Right renal cortex interstitium (tissue), 3 donors: ENCODE measurements around the gene NOCT. TPM values are rescaled to one million over a fixed set of nuclear protein-coding genes. Genes with fewer than 3 reads are reported as not detected.
"Not testable (repeated sequence)": the region's sequence is repeated elsewhere in the genome, so short reads cannot be mapped to it uniquely, and the experiment has no call there.

Experiments
- DNase-seq, 3 donors: peaks; one replicate each; pipeline ENCODE4 v3.0.0-alpha.2; 2013; ENCODE audit warnings: low read depth in 3 of 3, low spot score in 2 of 3
- polyA plus RNA-seq, 3 donors: library from polyadenylated mRNA; unstranded; fragments of 120-200 nt; gene quantifications; one replicate each; pipeline ENCODE4 v1.2.1, GENCODE V29; 2013; ENCODE audit not compliant: insufficient read length in 3 of 3

NOCT gene
- polyA plus RNA-seq, 3 donors, result 6.2 to 8.5 (median 6.6) TPM

- DNase-seq, result no peak
Measured at GRCh38 chr4:139042981-139043460, 27.4 kb downstream of the NOCT start.

GRCh38 chr4:139044291-139044690 lies 28.7 kb downstream of the NOCT start:
- DNase-seq, result no peak

GRCh38 chr4:139048026-139048425 lies 32.4 kb downstream of the NOCT start:
- DNase-seq, result no peak

GRCh38 chr4:139050446-139050845 lies 34.9 kb downstream of the NOCT start:
- no peak for DNase-seq

- no peak for DNase-seq
Measured at GRCh38 chr4:139053909-139054308, 38.3 kb downstream of the NOCT start.

GRCh38 chr4:139054791-139055505 lies 39.4 kb downstream of the NOCT start:
- no peak for DNase-seq

GRCh38 chr4:139059026-139059425 lies 43.4 kb downstream of the NOCT start:
- not testable (repeated sequence) for DNase-seq

GRCh38 chr4:139060591-139060990 lies 45.0 kb downstream of the NOCT start:
- DNase-seq, result no peak

- DNase-seq, result no peak
Measured at GRCh38 chr4:139076016-139076744, 60.6 kb downstream of the NOCT start.

GRCh38 chr4:139077567-139078355 lies 62.2 kb downstream of the NOCT start:
- DNase-seq, result no peak

GRCh38 chr4:139078926-139079325 lies 63.3 kb downstream of the NOCT start:
- DNase-seq, result no peak

GRCh38 chr4:139082750-139083606 lies 67.4 kb downstream of the NOCT start:
- DNase-seq, result peak; percentile 90 to 95 (median 95)

- peak in 1 of 3 donors; percentile 37 for DNase-seq
Measured at GRCh38 chr4:139083607-139083955, 68.0 kb downstream of the NOCT start.

- peak; percentile 71 to 78 (median 76) for DNase-seq
Measured at GRCh38 chr4:139083956-139084803, 68.6 kb downstream of the NOCT start.

- DNase-seq, result peak in 1 of 3 donors; percentile 21
Measured at GRCh38 chr4:139084804-139085093, 69.2 kb downstream of the NOCT start.

GRCh38 chr4:139085141-139085540 lies 69.6 kb downstream of the NOCT start:
- no peak for DNase-seq

- no peak for DNase-seq
Measured at GRCh38 chr4:139092271-139092670, 76.7 kb downstream of the NOCT start.
